ENCODE data around the gene PTH1R.

PTH1R gene

DNA sequence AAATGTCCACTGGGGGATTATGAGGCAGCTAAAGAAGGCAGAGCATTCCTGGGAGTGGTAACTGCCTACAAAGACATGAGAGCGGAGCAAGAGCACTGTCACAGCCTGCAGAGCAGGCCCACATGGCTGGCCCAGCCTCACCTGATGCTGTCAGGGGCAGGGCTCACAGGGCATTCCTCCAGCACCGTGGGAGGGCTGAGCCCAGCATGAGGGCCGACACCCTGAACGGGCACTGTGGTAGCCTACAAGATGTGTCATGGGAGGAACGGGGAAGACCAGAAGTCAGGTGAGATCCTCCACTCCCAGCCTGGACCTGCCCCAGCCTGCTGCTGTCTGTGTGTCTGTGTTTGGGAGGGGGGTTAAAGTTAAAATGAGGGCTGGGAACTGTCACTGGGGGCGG lies 68.9 kb downstream of the PTH1R start:
- DNase-seq (ENCODE audit: low spot score): no peak

- DNase-seq (ENCODE audit: low spot score): no peak
These were observed 69.5 kb downstream of the PTH1R start for GRCh38 chr3:46946856-46947545.

- no peak for DNase-seq (ENCODE audit: low spot score)
These were observed 70.0 kb downstream of the PTH1R start for GRCh38 chr3:46947546-46947901.

GRCh38 chr3:46947981-46948791 lies 70.7 kb downstream of the PTH1R start:
- DNase-seq (ENCODE audit: low spot score): peak; percentile 82

GRCh38 chr3:46948830-46949671 lies 71.5 kb downstream of the PTH1R start:
- peak; percentile 7 for DNase-seq (ENCODE audit: low spot score)

GRCh38 chr3:46950177-46950576 lies 72.7 kb downstream of the PTH1R start:
- DNase-seq (ENCODE audit: low spot score): no peak

GRCh38 chr3:46950650-46951241 lies 73.2 kb downstream of the PTH1R start:
- no peak for DNase-seq (ENCODE audit: low spot score)

DNA sequence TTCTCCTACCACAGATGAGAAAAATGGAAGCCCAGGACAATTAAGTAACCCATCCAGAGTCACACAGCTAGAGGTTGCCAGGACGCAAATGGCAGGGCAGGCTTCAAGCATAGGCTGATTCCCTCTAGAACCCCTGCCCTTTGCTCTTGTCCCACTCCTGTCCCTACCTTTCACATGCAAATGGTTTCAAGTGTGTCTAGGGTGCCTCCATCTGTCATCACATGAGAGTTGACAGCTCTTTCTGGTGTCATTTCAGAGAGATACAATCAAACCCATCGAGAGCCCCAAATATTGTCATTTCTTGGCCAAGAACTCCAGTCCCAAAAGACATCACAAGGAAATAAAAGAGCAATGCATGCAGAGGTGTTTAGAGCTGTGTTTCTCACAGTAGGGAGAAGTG lies 75.3 kb downstream of the PTH1R start:
- DNase-seq (ENCODE audit: low spot score): no peak

Small RNA genes lying within 50 kb of the gene (small RNA-seq; reads per million reads assigned to genes)
- gene AC109583.2: 0 reads per million in 2 experiments

All from SK-N-DZ (cell line).